Measurements from ENCODE around the gene FRA10AC1.

FRA10AC1 gene

GRCh38 chr10:93639791-93640190 is 62.6 kb downstream of the FRA10AC1 start:
- in situ Hi-C loops (cut with MboI; ENCODE audit: low sequenced_read_pairs), result no loop called here

GRCh38 chr10:93630625-93631557 is 71.5 kb downstream of the FRA10AC1 start:
- in situ Hi-C loops (cut with MboI; ENCODE audit: low sequenced_read_pairs), result no loop called here

- in situ Hi-C loops (cut with MboI; ENCODE audit: low sequenced_read_pairs), result no loop called here
These were observed 72.6 kb downstream of the FRA10AC1 start for GRCh38 chr10:93629647-93630305.

GRCh38 chr10:93628858-93629257 is 73.5 kb downstream of the FRA10AC1 start:
- in situ Hi-C loops (cut with MboI; ENCODE audit: low sequenced_read_pairs), result no loop called here

GRCh38 chr10:93622942-93623341 is 79.5 kb downstream of the FRA10AC1 start:
- in situ Hi-C loops (cut with MboI; ENCODE audit: low sequenced_read_pairs), result no loop called here

- in situ Hi-C loops (cut with MboI; ENCODE audit: low sequenced_read_pairs), result no loop called here
These were observed 81.5 kb downstream of the FRA10AC1 start for GRCh38 chr10:93620925-93621324.

All from HL-60/S4 treated with phorbol 12-myristate 13-acetate at 8.2 ng/mL for 4 days and 3 days (cell line).